Measurements from ENCODE around the gene KBTBD4.
A peak's percentile ranks its signal among the peaks of the same experiment; 100 is the strongest.
"Not testable (repeated sequence)": the region's sequence is repeated elsewhere in the genome, so short reads cannot be mapped to it uniquely, and the experiment has no call there.

Gene KBTBD4

DNA sequence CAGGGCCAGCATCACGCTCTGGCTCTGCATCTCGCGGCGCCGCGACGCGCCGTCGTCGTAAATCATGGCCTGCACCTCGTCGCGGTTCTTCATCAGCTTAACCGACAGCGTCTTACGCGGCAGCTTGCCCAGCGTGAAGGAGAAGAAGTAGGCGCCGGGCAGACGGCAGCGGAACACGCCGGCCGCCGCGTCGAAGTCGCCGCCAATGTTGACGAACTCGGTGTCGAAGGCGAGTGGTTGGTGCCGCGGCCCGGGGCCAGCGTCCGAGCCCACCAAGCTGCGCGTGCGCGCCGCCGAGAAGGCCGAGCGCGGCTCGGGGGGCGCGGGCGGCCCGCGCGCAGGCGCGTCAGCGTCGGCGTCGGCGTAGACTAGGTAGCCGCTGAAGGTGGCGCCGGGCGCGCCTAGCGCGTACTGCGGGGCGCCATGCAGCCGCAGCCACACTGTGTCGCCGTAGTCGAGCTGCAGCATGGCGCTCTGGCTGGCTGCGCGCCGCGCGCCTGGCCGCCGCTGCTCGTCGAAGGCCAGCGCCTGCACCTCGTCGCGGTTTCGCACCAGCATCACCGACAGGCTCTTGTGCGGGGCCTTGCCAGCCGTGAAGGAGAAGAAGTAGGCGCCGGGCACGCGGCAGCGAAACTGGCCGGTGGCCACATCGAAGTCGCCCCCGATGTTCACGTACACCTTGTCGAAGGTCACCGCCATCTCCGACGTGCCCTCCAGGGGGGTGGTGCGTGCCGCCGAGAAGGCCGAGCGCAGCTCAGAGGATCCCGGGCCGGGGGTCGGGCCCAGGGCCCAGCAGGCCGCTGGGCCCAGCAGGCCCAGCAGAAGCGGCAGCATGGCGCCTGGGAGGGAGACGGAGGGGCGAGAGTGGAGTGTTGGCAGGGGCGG is 11.4 kb upstream of the KBTBD4 start:
- DNase-seq = no peak

GRCh38 chr11:47589584-47589976 is 10.8 kb upstream of the KBTBD4 start:
- no peak for DNase-seq

DNA sequence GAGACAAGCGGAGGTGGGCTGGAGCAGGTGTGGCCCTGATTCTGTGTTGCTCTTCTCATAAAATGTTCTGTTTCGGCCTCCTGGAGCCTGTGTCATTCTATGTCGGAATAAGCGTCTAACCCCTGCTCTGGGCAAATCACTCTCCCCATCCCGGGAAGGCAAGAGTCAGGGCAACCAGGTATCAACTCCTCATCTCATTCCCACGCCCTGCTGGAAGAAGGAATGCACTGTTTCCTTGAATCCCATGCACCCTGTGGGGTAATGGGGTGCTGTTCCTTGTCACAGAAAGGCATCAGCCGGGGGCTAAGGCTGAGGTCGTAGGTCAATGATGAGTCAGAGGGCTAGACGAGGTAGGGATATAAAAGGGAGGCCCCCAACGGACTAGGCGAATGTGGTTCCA is 10.3 kb upstream of the KBTBD4 start:
- DNase-seq = no peak

- peak; percentile 93 for DNase-seq
Measured at GRCh38 chr11:47587723-47588326, 9.1 kb upstream of the KBTBD4 start.

DNA sequence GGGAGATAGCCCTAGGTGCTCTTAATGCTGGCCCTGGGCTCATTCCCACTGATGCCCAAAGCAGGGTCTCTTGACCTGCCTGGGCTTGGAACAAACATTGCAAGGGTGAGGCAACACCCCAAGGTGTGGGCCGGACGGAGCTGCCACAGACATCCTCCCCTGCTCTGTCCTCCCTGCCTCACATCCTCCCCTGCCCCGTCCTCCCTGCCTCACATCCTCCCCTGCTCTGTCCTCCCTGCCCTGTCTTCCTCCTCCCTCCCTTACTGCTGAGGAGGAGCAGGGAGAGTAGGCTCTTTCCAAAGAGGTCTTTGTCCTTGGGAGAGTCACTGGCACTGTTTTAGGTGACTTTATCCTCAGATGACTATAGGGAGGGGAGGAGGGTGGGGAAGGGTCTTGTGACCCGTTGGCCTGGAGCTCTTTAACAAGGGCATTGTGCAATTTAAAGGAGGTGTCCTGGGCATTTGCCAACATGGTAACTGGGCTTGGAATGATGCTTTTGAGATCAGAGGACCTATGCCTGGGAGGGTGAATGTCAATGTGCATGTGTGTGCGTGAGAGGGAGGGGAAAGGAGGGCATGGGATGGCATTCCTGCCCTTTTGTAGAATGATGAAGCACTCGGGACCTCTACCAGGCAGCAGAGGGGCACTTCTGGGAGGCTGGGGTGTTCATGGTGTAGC is 8.4 kb upstream of the KBTBD4 start:
- DNase-seq = no peak

GRCh38 chr11:47586098-47586855 is 7.5 kb upstream of the KBTBD4 start, which contains the start of gene FAM180B:
FAM180B (plus strand) TSS chr11:47586678; CDS start chr11:47586769, 91 bp downstream.
- DNase-seq = no peak

- DNase-seq = no peak
Measured at GRCh38 chr11:47583844-47584243, 5.1 kb upstream of the KBTBD4 start.

- no peak for DNase-seq
Measured at GRCh38 chr11:47577460-47578041, 1.2 kb downstream of the KBTBD4 start.

- DNase-seq = no peak
Measured at GRCh38 chr11:47573321-47573720, 5.4 kb downstream of the KBTBD4 start.

GRCh38 chr11:47572715-47573255 is 6.0 kb downstream of the KBTBD4 start:
- DNase-seq = no peak

GRCh38 chr11:47571895-47572294 is 6.9 kb downstream of the KBTBD4 start:
- no peak for DNase-seq

DNA sequence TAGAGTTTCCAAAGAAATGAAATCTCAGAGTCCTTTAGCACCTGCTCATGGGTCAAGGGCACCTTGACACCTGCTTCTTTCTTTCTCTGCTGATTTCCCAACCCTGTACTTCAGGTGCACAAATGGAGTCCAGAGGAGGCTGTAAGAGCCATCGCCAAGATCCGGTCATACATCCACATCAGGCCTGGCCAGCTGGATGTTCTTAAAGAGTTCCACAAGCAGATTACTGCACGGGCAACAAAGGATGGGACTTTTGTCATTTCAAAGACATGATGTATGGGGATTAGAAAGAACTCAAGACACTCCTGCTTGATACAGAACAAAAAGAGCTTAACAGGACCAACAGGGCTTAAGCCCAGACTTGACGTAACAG is 7.4 kb downstream of the KBTBD4 start:
- DNase-seq = no peak

DNA sequence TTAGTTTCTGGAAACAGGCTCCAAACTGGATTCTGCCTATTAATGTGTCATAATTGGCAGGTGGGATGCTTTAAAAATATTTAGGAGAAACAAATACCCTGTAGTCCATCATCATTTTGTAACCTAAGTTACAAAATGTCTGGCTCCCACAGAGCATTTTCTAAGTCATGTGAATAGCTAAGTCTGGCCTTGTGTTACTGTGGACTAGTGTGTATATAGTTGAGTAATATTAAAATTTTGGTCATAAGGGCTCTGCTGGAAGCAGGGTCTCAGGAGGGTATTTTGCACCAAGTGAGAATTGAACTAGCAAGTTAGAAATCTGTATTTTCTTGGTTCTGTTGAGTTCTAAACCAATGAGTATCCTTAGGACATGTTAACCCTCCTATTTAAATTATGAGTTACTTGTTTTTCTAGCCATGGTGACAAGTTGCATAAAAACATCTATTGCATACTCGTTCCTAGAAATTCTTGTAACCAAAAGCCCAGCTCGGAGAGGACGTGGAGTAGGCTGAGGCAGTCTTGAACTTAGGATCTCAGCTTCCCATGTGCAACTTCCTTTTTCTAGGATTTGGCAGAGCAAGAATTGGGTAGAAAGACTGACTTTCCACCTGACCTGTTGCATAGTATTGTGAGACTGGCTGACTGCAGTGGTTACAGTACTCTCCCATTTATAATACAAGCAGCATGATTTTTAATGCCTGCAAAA is 8.0 kb downstream of the KBTBD4 start:
- no peak for DNase-seq

DNA sequence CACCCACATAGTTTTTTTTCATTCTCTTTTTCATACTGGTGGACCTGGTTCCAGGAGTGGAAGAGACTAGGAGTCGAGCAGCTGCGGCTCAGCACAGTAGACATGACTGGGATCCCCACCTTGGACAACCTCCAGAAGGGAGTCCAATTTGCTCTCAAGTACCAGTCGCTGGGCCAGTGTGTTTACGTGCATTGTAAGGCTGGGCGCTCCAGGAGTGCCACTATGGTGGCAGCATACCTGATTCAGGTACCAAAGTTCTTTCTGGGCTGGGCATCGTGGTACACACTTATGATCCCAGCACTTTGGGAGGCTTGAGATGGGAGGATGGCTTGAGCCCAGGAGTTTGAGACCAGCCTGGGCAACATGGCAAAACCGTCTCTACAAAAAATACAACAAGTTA is 9.1 kb downstream of the KBTBD4 start:
- DNase-seq = no peak

- DNase-seq = peak; percentile 20
Measured at GRCh38 chr11:47566149-47566698, 12.5 kb downstream of the KBTBD4 start.

DNA sequence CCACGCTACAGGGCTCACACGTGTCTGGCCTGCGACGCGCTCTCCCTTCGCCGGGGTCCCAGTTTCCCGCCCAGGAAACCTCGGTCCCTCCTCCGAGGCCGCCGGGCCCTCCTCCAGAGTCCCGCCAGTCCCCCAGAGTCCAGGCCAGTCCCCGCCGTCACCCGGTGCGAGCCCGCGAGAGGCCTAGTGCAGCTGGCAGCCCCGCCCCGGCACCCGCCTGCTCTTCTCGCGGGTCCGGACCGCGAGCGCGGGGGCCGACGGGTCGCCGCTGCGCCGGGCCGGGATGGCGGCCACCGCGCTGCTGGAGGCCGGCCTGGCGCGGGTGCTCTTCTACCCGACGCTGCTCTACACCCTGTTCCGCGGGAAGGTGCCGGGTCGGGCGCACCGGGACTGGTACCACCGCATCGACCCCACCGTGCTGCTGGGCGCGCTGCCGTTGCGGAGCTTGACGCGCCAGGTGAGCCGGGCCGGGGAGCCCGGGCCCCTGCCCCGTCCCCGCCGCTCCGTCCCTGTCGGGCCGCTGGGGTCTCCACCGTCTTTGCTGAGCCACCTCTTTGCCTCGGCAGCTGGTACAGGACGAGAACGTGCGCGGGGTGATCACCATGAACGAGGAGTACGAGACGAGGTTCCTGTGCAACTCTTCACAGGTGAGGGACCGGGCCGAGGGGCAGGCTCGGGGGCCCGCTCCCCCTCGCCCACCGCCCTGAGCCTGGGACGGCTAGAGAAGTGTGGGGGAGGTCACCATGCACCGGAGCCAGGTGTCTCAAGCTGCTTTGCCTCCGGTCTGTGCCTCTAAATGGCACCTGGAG is 13.2 kb downstream of the KBTBD4 start, which contains the start of gene PTPMT1:
PTPMT1 (plus strand) TSS at position 260 of the 809 bp plus-strand sequence; CDS start at position 284, 24 bp downstream.
- DNase-seq = peak; percentile 36

- DNase-seq = no peak
Measured at GRCh38 chr11:47564933-47565339, 13.8 kb downstream of the KBTBD4 start.

GRCh38 chr11:47564366-47564765 is 14.4 kb downstream of the KBTBD4 start:
- not testable (repeated sequence) for DNase-seq

- not testable (repeated sequence) for DNase-seq
Measured at GRCh38 chr11:47562393-47562792, 16.4 kb downstream of the KBTBD4 start.

- peak; percentile 67 for DNase-seq
Measured at GRCh38 chr11:47560426-47560825, 18.3 kb downstream of the KBTBD4 start.
